HG02885 (cell line): ENCODE results near the gene LCN15.
"Not testable (repeated sequence)": the region's sequence is repeated elsewhere in the genome, so short reads cannot be mapped to it uniquely, and the experiment has no call there.

ENCODE experiments used
- ATAC-seq: cut with Tn5 transposase; IDR thresholded peaks from one replicate; pipeline ENCODE4 v1.9.1; 2021; ENCODE audit warnings: mild to moderate bottlenecking; ENCODE audit not compliant: unreplicated experiment, poor library complexity

LCN15 gene

GRCh38 chr9:136777359-136777758 is 13.0 kb upstream of the LCN15 start:
- ATAC-seq = no peak

- no peak for ATAC-seq
Observed at GRCh38 chr9:136776947-136777346, 12.6 kb upstream of the LCN15 start.

GRCh38 chr9:136775191-136775590 is 10.9 kb upstream of the LCN15 start:
- no peak for ATAC-seq

- no peak for ATAC-seq
Observed at GRCh38 chr9:136774416-136775045, 10.2 kb upstream of the LCN15 start.

GRCh38 chr9:136773386-136774044 is 9.2 kb upstream of the LCN15 start:
- no peak for ATAC-seq

- no peak for ATAC-seq
Observed at GRCh38 chr9:136771907-136772415, 7.6 kb upstream of the LCN15 start.

- ATAC-seq = no peak
Observed at GRCh38 chr9:136769710-136770191, 5.4 kb upstream of the LCN15 start.

GRCh38 chr9:136766410-136767120 is 2.2 kb upstream of the LCN15 start:
- ATAC-seq = not testable (repeated sequence)

GRCh38 chr9:136765745-136766409 is 1.6 kb upstream of the LCN15 start:
- ATAC-seq = not testable (repeated sequence)

GRCh38 chr9:136765041-136765440 is 723 bp upstream of the LCN15 start:
- ATAC-seq = no peak

- ATAC-seq = no peak
Observed at GRCh38 chr9:136763649-136764035, 676 bp downstream of the LCN15 start.

- ATAC-seq = no peak
Observed at GRCh38 chr9:136762915-136763648, 1.2 kb downstream of the LCN15 start.

GRCh38 chr9:136762221-136762691 is 2.1 kb downstream of the LCN15 start:
- ATAC-seq = no peak

GRCh38 chr9:136761545-136761981 is 2.8 kb downstream of the LCN15 start:
- ATAC-seq = no peak

- ATAC-seq = not testable (repeated sequence)
Observed at GRCh38 chr9:136760834-136761544, 3.3 kb downstream of the LCN15 start.

- ATAC-seq = no peak
Observed at GRCh38 chr9:136760424-136760823, 3.9 kb downstream of the LCN15 start.

GRCh38 chr9:136759436-136760325 is 4.6 kb downstream of the LCN15 start:
- ATAC-seq = no peak

GRCh38 chr9:136759001-136759400 is 5.3 kb downstream of the LCN15 start:
- no peak for ATAC-seq
